ENCODE results near the gene TRPC6.

- TF ChIP-seq EZH2 (IDR thresholded peaks at IDR 0.05; ENCODE audit: borderline replicate concordance, low read length) (no peak), CTCF (conservative IDR thresholded peaks at IDR 0.05 in 1 of 2, IDR thresholded peaks at IDR 0.05 in 1 of 2; ENCODE audit: extremely low read depth in 1 of 2, insufficient read depth in 1 of 2, low read depth in 1 of 2, low read length in 2 of 2) (no peak)
Measured at GRCh38 chr11:101600924-101601323, 17.1 kb upstream of the TRPC6 start.

All from mammary epithelial cell (primary cell).